Measurements from ENCODE around the gene GALNTL6.

GALNTL6 gene

GRCh38 chr4:171812665-171813525 is at the start of gene GALNTL6:
GALNTL6 (plus strand) TSS chr4:171813404.
- DNase-seq, result peak; percentile 15

GRCh38 chr4:171765514-171765913 is 47.7 kb upstream of the GALNTL6 start:
- no peak for DNase-seq

- no peak for DNase-seq
These were observed 38.5 kb upstream of the GALNTL6 start for GRCh38 chr4:171774642-171775190.

DNA sequence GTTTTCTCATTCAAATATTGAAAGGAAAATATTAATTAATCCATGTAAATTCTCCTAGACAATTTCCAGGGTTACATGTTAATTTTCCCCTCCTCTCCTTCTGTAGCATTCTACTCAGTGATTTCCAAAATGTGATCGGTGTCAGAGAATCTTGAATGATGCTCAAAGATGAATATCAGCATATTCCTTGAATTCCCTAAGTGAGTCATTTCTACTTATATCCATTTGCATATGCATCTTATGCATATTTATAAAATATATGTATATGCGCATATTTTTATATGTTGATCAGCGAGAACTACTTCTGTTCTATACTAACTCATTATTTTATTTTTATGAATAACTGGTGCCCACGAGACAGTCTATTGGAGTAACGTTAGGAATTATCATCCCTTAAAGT is 33.9 kb upstream of the GALNTL6 start:
- DNase-seq, result no peak

GRCh38 chr4:171785388-171785787 is 27.8 kb upstream of the GALNTL6 start:
- no peak for DNase-seq

GRCh38 chr4:171793723-171794122 is 19.5 kb upstream of the GALNTL6 start:
- no peak for DNase-seq

- no peak for DNase-seq
These were observed 18.7 kb upstream of the GALNTL6 start for GRCh38 chr4:171794528-171794927.

DNA sequence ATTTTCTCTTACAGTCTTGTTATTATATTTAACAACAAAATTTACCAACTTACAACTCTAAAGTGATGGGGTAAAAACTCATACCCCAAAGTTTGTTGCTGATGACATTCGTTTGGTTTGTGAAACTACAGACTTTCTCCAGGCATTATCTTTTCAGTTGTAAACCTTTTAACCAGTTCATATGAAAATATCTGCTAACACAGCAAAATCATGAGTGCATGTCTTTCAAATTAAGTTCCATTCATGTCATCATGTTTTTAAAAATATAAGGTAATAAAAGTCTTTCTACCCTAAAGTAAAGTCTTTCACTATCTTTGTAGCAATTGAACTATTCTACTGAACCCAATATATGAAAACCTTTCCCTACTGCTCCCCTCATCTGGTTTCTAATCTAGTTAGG is 3.4 kb upstream of the GALNTL6 start:
- no peak for DNase-seq

DNA sequence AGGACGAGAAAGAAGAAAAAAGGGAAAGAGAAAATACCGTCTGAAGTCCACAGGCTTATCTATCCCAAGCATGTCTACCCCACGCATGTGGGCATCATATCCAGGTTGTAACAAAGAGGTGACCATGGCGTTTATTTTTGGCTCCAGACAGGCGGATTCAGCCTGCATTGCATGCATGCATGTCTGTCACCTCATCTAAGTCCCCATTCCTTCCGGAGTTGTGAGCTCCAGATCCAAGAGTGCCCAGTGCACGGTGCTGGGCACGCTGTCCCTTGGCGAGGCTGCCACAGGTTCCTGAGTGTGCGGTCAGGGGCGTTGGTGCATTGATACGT is 905 bp upstream of the GALNTL6 start:
- no peak for DNase-seq

DNA sequence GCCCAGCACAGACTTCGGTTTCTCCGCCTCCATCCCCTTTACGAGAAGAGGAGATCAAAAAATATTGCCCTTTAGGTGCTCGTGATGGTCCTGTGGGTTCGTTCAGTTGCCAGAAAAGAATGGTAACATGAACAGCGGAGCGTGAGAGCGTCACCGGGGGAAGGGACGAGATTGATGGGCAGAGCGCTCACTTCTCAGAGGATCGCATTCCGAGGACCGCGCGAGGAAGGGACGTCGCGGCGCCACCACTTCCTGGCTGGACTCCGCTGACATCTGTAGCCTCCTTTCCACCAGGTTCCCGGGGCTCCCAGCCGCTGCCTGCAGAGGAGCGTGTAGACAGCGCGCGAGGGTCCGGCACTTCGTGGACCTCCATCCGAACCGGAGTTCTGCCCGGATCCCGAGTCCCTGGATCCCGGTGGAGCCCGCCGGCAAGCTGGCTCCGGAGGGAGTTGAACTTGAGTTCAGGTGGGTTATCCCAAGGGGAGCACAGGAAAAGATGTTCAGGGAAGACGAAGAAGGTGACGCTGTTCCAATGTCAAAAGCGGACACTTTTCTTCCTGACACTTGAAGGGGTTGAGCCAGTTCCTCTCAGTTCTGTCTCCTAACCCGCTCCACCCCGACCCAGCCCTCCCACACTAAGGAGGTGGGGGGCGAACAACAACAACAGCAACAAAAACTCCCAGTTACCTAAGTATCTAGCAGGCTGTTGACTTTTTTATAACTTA is 484 bp downstream of the GALNTL6 start:
- DNase-seq, result no peak

DNA sequence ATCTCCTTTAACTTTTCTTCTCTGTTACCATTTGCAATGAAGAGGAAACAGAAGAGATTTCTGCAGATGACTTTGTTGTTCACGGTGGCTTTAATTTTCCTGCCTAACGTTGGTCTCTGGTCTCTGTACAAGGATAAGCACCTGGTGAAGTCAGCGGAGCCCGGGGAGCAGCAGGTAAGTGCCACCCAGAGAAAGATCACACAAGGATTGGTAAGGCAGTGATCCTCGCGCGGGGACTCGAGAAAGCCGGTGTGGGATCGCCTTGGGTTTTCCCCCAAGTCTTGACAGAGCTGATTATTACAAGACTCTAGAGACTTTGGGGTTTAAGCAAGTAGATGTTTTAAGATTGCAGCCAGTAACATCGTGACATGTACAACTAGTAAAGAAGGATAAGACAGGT is 1.3 kb downstream of the GALNTL6 start:
- no peak for DNase-seq

GRCh38 chr4:171817026-171817425 is 3.8 kb downstream of the GALNTL6 start:
- DNase-seq, result no peak

DNA sequence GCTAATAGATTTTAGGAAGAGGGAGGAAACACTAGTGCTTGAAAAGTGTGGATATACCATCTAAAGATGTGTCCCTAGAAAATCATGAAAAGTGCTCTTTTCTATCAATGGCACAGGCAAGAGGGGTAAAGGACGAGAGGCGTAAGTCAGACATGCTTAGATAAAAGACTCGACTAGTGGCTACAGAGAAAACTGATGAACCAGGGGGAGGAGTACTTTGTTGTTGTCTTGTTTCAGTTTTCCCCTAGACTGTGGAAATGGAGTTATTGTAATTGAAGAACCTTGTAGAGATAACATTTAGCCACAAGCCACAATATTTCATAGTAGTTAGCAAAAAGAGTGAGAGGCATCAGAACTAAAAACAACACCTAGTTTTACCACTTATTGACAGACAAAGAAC is 21.4 kb downstream of the GALNTL6 start:
- DNase-seq, result no peak

DNA sequence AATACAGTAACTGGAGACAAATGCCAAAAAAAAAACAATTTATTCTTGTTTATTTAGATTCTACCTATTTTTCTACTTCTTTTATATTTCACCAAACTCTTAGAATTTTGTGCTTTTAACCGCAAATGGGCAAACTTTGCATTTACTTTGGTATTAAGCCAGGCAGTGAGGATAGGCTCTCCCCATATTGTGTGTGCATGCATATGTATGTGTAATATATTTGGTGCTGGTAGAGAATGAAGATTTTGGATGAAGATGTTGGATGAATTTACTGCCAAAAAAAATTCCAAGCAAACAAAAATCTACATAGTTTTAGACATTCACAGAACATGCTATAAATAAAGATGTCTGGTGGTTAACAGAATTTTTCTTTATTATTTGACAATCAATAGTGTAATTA is 30.3 kb downstream of the GALNTL6 start:
- no peak for DNase-seq

DNA sequence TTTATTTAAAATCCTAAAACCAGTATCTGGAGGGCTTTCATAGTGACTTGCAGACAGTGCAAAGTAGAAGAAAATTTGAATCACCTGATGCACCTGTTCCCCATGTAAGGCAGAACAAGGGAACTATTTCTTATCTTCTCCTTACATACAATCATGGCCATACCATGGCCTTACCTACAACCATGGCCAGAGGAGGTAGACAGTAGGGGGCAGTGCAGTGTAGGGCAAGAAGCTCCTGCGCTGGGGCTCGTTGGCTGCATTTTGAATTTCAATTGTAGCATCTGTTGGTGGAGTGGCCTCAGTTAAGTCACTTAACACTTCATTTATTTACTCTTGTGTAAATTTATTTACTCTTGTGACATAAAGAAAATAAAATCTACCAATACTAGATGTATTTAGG is 33.0 kb downstream of the GALNTL6 start:
- DNase-seq, result peak; percentile 74

DNA sequence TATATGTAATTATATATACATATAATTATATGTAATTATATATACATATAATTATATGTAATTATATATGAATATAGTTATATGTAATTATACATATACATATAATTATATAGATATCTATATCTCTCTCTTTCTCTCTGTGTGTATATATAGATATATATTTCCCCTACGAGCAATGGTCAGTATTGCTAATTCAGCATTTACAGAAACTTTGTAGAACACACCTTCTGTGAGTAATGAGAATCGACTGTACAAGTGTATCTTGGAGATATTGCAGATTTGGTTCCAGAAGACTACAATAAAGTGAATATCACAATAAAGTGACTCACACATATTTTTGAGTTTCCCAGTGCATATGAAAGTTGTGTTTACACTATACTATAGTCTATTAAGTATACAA is 33.7 kb downstream of the GALNTL6 start:
- no peak for DNase-seq

GRCh38 chr4:171847751-171848150 is 34.5 kb downstream of the GALNTL6 start:
- no peak for DNase-seq

DNA sequence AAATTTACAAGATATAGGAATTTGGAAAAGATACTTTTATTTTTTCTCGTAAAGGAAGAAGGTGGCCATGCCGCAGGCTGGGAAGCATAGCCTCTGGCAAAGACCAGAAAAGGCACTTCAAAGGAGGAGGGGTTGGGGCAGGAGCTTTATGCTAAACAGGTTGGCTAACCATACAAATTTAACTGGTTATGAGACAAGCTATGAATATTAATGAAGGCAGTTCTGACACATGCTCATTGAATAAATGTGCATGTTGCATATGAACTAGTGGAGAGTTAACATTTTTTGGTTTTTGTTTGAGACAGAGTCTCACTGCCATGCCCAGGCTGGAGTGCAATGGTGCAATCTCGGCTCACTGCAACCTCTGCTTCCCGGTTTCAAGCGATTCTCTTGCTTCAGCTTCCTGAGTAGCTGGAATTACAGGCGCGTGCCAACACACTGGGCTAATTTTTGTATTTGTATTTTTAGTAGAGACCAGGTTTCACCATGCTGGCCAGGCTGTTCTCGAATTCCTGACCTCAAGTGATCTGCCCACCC is 36.5 kb downstream of the GALNTL6 start:
- DNase-seq, result no peak

DNA sequence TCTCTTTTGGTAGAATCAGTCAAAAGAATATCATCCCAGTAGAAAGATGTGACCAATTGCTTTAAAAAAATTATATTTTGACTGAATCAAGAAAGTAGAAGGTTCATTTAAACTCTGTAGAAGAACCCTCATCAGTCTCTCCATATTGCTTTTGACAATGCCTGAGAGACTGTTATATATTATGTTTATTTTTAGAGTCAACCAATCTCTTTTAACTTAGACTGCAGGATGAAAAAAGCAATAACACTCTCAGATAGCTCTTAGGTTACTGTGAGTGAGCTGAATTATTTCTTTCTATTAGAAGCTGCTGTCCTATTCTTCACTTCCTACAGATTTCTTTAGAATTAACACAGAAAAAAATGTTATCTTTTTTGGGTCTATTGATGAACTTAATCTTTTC is 38.1 kb downstream of the GALNTL6 start:
- no peak for DNase-seq

- DNase-seq, result no peak
These were observed 44.3 kb downstream of the GALNTL6 start for GRCh38 chr4:171857302-171858012.

DNA sequence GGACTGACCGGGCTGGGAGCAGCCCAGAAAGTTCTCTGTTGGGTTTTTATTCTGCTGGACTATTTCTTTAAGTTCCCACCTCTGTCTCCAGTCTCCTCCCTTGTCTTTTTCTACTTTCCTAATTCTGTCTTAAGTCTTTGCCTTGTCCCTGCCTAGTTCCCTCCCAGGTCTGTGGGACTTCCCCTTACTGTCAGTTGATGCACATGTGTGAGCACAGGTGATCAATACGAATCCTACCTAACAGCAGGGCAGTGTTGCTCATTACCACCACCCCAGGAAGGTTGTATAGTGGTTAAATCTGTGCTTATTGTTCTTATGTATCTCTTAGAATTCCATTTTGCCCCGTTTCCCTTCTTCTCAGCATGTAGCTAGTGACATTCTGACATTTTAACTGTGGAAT is 62.1 kb downstream of the GALNTL6 start:
- DNase-seq, result no peak

DNA sequence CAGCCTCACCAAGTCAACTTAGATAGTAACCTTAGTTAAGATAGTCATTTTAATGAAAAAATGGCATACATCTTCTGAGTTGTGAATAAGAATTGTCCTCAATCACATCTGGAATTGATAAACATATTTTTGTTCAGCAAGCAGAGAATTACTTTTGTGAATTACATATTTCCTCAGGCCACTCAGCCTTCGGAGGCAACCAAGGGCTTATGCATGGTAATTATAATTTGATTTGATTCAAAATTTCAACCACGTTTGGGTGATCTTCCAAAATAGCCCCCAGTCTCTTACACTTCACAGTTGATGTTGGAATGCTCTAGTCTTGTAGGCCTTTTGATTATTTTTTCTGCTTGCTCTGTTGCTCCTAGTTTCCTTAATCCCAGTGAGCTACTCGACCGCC is 63.4 kb downstream of the GALNTL6 start:
- DNase-seq, result no peak

DNA sequence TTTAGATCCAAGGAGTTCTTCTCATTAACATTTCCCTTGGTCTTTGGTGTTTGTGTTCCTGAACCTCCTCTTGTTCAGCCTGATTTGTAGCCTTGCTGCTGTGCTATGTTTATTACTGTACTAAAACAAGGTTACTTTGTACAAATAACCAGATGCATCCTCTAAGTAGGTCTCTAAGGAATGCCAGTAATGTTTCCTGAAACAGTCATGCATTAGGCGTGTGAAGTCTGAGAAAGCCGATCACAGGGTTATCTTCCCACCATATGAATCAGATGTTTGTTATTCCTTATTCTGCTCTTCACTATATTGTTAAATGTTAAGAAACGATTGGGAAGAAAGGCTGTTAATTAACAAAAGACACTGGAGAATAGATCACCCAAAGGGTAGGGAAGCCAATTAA is 66.9 kb downstream of the GALNTL6 start:
- no peak for DNase-seq
